ENCODE measurements around the gene RDH5. TPM values are rescaled to one million over a fixed set of nuclear protein-coding genes. Genes with fewer than 3 reads are reported as not detected.

The RDH5 gene
- total and polyA plus RNA-seq, 2 of the 13 experiments (the other 11 are each of a cell fraction or from before 2014, with no cell fraction given), result 2.6 to 5.7 TPM

DNA sequence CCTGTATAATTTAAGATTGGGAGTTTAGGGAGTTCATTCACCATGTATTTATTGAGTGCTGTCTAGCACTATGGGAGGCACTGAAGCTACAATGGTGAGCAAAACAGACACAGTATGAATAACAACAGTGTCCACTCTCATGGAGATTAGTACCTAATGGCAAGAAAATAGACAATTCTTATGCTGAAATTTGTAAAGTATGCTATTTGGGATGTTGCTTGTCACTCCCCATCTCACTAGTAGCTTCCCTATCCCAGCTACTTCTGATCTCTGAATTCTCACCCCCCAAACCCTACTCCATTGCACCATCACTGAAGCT lies 26.7 kb downstream of the RDH5 start (continued):
- TF ChIP-seq EHMT2 (IDR thresholded peaks at IDR 0.05; ENCODE audit: borderline replicate concordance, low read depth, low read length) (no peak), ZNF674 (CRISPR knock-in tag; IDR thresholded peaks at IDR 0.05; ENCODE audit: low read depth) (no peak), FOXO1 (CRISPR knock-in tag; IDR thresholded peaks at IDR 0.05) (no peak)

DNA sequence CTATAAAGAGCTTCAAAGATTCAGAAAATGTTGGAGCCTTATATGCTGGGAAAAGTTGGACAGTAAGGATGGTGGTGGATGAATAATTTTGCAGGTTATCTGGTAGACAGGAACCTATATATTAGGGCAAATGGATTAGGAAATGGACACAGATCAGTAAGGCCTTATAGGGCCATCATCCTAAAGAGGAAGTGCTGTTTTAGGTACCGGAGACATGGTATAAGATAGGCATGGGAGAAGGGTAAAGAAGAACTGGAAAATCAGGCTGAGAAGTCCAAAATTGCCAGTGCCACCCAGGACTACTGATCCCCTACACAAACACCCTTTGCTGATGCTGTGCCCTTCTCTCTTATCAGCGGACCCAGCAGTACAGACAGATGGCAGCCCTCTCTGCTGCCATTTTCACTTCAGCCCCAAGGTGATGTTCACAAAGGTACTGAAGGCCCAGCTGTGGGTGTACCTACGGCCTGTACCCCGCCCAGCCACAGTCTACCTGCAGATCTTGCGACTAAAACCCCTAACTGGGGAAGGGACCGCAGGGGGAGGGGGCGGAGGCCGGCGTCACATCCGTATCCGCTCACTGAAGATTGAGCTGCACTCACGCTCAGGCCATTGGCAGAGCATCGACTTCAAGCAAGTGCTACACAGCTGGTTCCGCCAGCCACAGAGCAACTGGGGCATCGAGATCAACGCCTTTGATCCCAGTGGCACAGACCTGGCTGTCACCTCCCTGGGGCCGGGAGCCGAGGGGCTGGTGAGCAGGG lies 28.2 kb downstream of the RDH5 start:
- Histone ChIP-seq H3K4me3 (replicated peaks in 1 of 3; ENCODE audit: insufficient read depth in 1 of 3, low read depth in 2 of 3, low read length in 3 of 3) (no peak overlapping the region), H3K4me1 (ENCODE audit: insufficient read depth, low read length) (peaks cover 26% of the 10 kb centered on the region), H3K79me2 (ENCODE audit: insufficient read depth, low read length) (no peaks in the 10 kb centered on the region), H3K9me3 (ENCODE audit: low read length) (no peaks in the 10 kb centered on the region), H3K4me2 (ENCODE audit: low read depth, low read length) (no peak overlapping the region), H3K27ac (ENCODE audit: extremely low read length, insufficient read depth, low read length) (no peak overlapping the region), H3K36me3 (replicated peaks in 1 of 2; ENCODE audit: control insufficient read depth in 1 of 2, insufficient read depth in 2 of 2, low read length in 2 of 2) (peaks cover 9 to 22% of the 10 kb centered on the region in 2 experiments), H3K27me3 (ENCODE audit: control insufficient read depth in 1 of 2, insufficient read depth in 2 of 2, low read length in 2 of 2) (peaks cover 0 to 6% of the 10 kb centered on the region in 2 experiments; a peak in 1 of 5 replicates), H4K20me1 (ENCODE audit: insufficient read depth, low read length) (no peaks in the 10 kb centered on the region), H3K9ac (ENCODE audit: insufficient read depth, low read depth, low read length) (no peak overlapping the region), H2AFZ (ENCODE audit: low read length) (no peak overlapping the region)
- TF ChIP-seq PAF1 (CRISPR knock-in tag; IDR thresholded peaks at IDR 0.05), result peak; percentile 65; the same call in 1 of the 2 replicates
- TF ChIP-seq POLR2A (IDR thresholded peaks at IDR 0.05; ENCODE audit: insufficient read depth in 1 of 2, low read depth in 2 of 2, low read length in 2 of 2), result peak in 1 of 2 experiments; percentile 20; a peak in 1 of 4 replicates
- peak; percentile 24 for TF ChIP-seq RBM22 (optimal IDR thresholded peaks at IDR 0.05; ENCODE audit: low read length)
- TF ChIP-seq RFX5 (IDR thresholded peaks at IDR 0.05; ENCODE audit: low read depth, low read length), result no peak
- 97% methylated on average over 15 of the region's 18 CpGs for WGBS (ENCODE audit: low lambda C conversion rate)
- BruUV-seq (replicated peaks), result no TSS peak
- in situ Hi-C loops (cut with HindIII; ENCODE audit: extremely low pct_ligation_motif_present, low pct_unique_long_range_greater_than_20kb), result no loop called here
- FAIRE-seq (no peak), DNase-seq (ENCODE audit: low spot score) (no peak), ATAC-seq (no peak)
- intact Hi-C loops (cut with micrococcal nuclease; ENCODE audit: unreplicated experiment), result no loop called here
- POLR2A ChIA-PET, result no interaction called here
- CTCF ChIA-PET (ENCODE audit: low intra/inter-chr PET ratio, low total read pairs), result no interaction called here

DNA sequence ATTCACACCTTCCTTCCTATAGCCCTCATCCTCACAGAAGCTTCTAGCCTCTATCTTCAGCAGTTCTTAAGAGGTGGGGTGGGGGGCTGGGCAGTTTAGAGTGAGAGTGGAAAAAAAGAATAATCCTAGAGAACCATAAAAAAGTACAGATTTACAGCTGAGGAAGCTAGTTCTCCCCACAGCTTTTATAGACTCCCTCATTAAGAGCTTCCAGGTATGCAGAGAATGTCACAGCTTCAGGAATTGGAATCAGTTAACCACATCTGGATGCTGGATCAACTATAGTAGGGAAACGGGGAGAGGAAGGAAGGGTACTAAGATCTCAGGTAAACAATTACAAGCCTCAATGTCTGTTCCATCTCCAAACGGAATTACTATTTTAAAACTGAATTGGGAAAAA lies 35.1 kb downstream of the RDH5 start:
- no peaks in the 10 kb centered on the region for H4K20me1 ChIP-seq (ENCODE audit: insufficient read depth, low read length)
- no peaks in the 10 kb centered on the region for H3K79me2 ChIP-seq (ENCODE audit: insufficient read depth, low read length)
- BruUV-seq (replicated peaks), result no TSS peak
- ChIA-PET CTCF (ENCODE audit: low intra/inter-chr PET ratio, low total read pairs) (no interaction called here), POLR2A (no interaction called here)
- H3K9me3 ChIP-seq (ENCODE audit: low read length), result no peaks in the 10 kb centered on the region
- no peak overlapping the region for H3K4me3 ChIP-seq (replicated peaks in 1 of 3; ENCODE audit: insufficient read depth in 1 of 3, low read depth in 2 of 3, low read length in 3 of 3)
- no peak overlapping the region for H3K27ac ChIP-seq (ENCODE audit: extremely low read length, insufficient read depth, low read length)
- H3K36me3 ChIP-seq (replicated peaks in 1 of 2; ENCODE audit: control insufficient read depth in 1 of 2, insufficient read depth in 2 of 2, low read length in 2 of 2), result peaks cover 24 to 80% of the 10 kb centered on the region in 2 experiments
- in situ Hi-C loops (cut with HindIII; ENCODE audit: extremely low pct_ligation_motif_present, low pct_unique_long_range_greater_than_20kb), result no loop called here
- no peaks in the 10 kb centered on the region for H3K27me3 ChIP-seq (ENCODE audit: control insufficient read depth in 1 of 2, insufficient read depth in 2 of 2, low read length in 2 of 2)
- H2AFZ ChIP-seq (ENCODE audit: low read length), result no peak overlapping the region
- ATAC-seq, result no peak
- no peak for FAIRE-seq
- DNase-seq (ENCODE audit: low spot score), result no peak
- no peaks in the 10 kb centered on the region for H3K4me1 ChIP-seq (ENCODE audit: insufficient read depth, low read length)
- WGBS (ENCODE audit: low lambda C conversion rate), result 88% methylated on average over 2 of the region's 2 CpGs
- H3K4me2 ChIP-seq (ENCODE audit: low read depth, low read length), result no peak overlapping the region
- intact Hi-C loops (cut with micrococcal nuclease; ENCODE audit: unreplicated experiment), result no loop called here
- no peak overlapping the region for H3K9ac ChIP-seq (ENCODE audit: insufficient read depth, low read depth, low read length)
- TF ChIP-seq, protein P1, sequence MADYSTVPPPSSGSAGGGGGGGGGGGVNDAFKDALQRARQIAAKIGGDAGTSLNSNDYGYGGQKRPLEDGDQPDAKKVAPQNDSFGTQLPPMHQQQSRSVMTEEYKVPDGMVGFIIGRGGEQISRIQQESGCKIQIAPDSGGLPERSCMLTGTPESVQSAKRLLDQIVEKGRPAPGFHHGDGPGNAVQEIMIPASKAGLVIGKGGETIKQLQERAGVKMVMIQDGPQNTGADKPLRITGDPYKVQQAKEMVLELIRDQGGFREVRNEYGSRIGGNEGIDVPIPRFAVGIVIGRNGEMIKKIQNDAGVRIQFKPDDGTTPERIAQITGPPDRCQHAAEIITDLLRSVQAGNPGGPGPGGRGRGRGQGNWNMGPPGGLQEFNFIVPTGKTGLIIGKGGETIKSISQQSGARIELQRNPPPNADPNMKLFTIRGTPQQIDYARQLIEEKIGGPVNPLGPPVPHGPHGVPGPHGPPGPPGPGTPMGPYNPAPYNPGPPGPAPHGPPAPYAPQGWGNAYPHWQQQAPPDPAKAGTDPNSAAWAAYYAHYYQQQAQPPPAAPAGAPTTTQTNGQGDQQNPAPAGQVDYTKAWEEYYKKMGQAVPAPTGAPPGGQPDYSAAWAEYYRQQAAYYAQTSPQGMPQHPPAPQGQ (CRISPR knock-in tag; IDR thresholded peaks at IDR 0.05; ENCODE audit: borderline replicate concordance), result no peak
- TF ChIP-seq NFKBIZ (CRISPR knock-in tag; IDR thresholded peaks at IDR 0.05) (no peak), ZSCAN31 (CRISPR knock-in tag; IDR thresholded peaks at IDR 0.05; ENCODE audit: low read depth) (no peak), ZNF446 (CRISPR knock-in tag; IDR thresholded peaks at IDR 0.05) (no peak), ELF3 (CRISPR knock-in tag; IDR thresholded peaks at IDR 0.05) (no peak)
- TF ChIP-seq, protein P2, sequence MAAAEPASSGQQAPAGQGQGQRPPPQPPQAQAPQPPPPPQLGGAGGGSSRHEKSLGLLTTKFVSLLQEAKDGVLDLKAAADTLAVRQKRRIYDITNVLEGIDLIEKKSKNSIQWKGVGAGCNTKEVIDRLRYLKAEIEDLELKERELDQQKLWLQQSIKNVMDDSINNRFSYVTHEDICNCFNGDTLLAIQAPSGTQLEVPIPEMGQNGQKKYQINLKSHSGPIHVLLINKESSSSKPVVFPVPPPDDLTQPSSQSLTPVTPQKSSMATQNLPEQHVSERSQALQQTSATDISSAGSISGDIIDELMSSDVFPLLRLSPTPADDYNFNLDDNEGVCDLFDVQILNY (CRISPR knock-in tag; conservative IDR thresholded peaks at IDR 0.05), result no peak
- TF ChIP-seq, protein P3, sequence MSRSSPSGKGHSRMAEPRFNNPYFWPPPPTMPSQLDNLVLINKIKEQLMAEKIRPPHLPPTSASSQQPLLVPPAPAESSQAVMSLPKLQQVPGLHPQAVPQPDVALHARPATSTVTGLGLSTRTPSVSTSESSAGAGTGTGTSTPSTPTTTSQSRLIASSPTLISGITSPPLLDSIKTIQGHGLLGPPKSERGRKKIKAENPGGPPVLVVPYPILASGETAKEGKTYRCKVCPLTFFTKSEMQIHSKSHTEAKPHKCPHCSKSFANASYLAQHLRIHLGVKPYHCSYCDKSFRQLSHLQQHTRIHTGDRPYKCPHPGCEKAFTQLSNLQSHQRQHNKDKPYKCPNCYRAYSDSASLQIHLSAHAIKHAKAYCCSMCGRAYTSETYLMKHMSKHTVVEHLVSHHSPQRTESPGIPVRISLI (CRISPR knock-in tag; IDR thresholded peaks at IDR 0.05; ENCODE audit: borderline replicate concordance), result no peak
